ENCODE data around the gene HELZ.
A peak's percentile ranks its signal among the peaks of the same experiment; 100 is the strongest.
"Not testable (repeated sequence)": the region's sequence is repeated elsewhere in the genome, so short reads cannot be mapped to it uniquely, and the experiment has no call there.

HELZ gene

DNA sequence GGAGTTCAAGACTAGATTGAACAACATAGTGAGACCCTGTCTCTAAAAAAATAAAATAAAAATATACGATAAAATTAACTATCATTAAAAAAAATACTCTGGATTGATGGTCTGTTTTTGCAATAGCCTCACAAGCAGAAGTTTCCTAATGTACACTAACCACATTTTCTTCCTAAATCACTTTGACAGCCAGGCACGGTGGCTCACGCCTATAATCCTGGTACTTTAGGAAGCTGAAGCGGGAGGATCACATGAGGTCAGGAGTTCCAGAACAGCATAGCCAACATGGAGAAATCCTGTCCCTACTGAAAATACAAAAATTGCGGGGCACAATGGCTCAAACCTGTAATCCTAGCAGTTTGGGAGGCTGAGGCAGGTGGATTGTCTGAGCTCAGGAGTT is 64.7 kb downstream of the HELZ start:
- DNase-seq, result no peak

DNA sequence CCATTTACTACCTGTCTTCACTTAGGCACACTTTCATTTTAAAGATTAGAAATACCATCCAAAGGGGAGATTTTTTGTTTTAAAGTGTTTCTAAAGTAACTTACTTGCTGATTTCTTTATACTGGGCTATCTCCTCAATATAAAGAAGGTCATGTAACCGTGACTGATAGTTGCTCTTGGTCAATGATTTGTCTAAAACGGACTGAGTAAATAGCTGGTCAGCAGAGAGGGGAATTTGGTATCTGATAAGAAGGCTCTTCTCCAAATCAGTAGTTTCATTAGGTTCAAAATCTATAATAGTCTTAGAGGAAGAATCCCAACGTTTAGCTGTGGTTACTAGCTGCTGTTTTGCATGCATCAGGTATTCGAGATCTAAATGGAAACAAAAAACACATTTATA is 66.4 kb downstream of the HELZ start:
- no peak for DNase-seq

DNA sequence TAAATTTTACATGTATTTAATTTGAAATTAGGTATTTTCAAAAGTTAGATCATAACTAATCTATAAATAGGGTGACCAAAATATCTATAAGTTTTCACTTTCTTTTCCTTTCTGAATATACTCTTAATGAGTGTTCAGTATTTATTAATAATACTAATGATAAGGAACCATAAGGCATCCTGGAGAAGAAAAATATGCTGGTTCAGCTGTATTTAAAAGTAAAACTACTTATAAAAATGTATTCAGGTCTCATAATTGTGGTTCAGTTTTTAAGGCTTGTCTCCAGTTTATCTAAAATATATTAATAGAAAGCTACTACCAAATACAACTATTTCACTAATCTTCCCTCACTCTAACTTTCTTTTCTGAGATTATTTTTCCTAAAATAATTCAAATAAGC is 67.3 kb downstream of the HELZ start:
- no peak for DNase-seq

DNA sequence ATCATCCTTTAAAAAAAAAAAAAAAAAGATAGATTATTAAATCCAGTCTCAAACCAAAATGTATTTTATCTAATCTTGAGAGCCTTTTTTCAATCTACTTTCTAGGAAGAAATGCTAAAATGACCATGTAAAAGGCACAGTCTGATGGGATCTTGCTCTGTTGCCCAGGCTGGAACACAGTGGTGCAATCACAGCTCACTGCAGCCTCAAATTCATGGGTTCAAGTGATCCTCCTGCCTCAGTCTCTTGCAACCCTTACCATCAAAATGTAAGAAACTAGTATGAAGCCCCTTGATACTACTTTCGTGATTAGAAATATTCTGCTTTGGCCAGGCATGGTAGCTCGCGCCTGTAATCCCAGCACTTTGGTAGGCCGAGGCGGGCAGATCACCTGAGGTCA is 70.8 kb downstream of the HELZ start:
- no peak for DNase-seq

DNA sequence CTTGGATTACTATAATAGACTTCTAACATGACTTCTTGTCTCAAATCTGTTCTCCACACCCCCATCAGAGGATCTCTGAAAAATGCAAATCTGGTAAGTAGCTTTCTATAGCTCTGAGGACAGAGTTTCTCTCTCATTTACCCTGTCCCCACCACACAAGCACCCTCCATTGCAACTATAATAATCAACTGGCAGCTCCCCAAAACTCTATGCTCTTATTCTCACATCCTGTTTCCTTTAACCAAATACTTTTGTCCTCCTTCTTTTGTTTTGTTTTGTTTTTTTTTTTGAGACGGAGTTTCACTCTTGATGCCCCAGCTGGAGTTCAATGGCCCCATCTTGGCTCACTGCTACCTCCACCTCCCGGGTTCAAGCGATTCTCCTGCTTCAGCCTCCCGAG is 73.4 kb downstream of the HELZ start:
- no peak for DNase-seq

DNA sequence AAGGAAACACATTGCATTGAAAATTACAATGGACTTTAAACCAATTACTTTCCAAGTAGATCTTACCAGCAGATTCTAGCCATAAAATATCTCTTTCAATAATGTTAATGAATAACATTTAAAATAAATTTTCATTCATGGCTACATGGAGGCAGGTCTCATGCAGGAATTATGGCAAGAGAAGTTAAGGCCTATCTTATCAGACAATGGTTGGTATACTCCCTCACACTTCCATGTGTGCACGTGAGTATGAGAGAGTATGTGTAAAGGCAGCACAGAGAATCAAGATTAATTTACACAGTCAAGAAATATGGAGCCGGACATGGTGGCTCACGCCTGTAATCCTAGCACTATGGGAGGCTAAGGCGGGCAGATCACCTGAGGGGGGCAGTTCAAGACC is 76.5 kb downstream of the HELZ start:
- DNase-seq, result no peak

DNA sequence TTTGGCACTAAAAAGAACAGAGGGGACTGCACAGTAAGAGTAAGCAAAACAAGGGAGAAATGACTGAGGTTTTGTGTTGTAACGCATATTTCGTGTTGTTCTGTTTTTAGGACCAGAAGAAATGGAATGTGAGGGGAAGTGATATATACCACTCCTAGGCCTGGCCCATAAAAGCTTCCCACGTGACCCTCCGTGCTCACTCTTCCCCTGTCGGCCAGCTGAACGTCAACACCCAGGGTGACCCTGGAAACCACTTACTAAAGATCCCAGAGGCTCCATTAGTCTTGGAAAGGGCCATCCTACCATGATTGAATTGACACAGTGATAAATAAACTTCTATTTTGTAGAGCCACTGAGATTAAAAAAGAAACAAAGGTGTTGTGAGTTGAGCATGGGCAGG is 79.8 kb downstream of the HELZ start:
- no peak for DNase-seq

DNA sequence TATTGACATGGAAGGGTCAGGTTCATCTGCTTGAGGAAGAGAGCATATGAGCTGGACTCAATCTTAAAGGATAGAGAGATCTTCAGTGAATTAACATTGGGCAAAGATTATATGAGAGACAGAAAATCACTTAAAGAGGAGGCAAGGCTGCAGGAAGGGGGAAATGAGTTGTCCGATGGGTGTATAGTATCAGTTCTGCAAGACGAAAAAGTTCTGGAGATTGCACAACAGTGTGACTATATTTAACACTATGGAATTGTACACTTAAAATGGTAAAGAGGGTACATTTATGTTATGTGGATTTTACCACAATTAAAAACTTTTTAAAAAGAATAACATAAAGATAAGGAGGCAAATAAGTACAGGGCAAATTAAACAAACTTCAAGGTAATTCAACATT is 80.7 kb downstream of the HELZ start:
- no peak for DNase-seq

DNA sequence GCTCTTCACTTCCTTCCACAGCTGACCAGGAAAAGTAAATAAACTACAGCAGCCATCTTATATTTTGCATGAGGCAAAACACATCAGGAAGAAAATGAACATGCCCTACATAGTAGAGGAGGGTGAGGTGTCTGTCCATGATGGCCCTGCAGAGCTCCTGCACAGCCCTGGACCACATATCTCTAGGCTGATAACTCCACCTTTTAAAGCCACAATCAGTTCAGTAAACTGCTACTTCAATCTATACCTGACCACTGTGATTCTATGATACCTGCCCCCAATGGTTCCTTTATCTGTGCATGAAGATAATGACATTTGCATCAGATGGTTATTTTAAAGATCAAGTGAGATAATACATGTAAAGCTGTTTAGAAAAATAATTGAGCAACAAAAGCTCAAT is 82.2 kb downstream of the HELZ start:
- no peak for DNase-seq

DNA sequence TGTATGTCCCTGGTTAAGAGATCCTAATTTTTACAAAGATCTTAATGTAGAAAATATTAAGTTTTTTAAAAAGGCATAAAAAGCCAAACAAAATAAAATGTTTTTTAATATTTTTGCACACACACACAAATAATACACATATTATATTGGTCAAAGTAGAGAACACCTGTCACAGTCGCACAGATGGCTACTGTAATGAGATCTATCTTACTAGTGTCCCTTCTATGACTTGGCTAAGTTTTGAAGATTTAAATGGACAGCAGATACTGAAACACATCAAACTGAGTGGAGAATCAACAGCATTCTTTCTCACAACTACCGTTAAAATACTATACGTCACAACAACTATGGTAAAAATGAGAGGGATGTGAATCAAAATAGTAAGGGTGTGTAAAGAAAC is 83.4 kb downstream of the HELZ start:
- DNase-seq, result no peak

DNA sequence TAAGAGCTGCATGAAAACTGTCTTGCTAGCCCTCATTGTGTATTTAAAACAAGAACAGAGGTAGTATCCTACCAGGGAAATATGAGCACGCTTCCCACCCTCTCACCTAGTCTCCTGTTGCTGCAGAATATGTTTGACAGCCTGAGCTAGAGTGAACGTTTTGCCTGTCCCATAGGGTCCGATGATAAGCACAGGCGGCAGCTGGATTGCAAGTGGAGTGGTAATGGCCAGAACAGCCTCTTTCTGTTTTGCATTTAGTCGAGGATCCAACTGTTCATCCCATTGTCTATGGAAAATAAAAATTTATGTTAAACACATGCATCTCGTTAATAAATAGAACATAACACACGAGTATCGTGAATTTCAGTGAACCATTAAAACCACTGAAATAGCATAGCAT is 84.2 kb downstream of the HELZ start:
- no peak for DNase-seq

DNA sequence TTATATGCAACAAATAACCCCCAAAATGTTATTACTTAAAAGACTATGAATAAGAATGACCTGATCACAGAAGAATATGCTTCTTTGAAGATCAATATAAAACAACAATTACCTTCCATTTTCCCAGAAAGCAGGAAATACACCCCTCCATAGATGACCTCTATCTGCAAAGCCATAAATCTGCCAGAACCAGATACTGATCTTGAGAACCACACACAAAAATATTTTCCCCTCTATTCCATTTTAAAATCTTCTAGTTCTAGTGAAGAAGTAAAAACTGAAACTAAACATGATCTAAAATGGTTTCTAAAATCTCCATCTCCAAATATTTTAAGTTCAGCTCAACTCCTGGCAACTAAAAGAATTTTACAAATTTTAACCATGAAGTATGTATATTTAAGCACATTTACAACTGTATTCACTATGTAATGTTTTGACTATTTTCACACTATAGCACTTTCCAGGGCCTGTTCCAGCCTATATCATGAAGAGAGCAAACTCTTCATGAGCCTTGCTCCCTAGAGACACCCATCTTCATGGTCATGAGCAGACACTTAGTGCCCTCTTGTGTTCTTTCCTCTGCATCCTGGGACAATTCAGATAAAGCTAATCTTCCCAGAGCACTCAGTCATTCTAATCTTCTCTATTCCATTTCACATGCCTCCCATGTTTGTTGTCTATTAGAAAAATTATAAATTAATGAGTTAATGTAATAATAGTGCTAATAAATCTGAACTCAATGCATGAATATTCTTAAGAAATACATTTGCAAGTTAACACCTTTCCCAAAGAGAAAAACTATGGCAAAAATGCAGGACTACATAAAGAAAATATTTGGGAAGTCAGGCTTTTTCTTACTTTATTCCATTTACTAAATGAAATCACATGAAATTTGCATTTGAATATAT is 87.0 kb downstream of the HELZ start:
- DNase-seq, result peak; percentile 29 to 82 (median 55)

DNA sequence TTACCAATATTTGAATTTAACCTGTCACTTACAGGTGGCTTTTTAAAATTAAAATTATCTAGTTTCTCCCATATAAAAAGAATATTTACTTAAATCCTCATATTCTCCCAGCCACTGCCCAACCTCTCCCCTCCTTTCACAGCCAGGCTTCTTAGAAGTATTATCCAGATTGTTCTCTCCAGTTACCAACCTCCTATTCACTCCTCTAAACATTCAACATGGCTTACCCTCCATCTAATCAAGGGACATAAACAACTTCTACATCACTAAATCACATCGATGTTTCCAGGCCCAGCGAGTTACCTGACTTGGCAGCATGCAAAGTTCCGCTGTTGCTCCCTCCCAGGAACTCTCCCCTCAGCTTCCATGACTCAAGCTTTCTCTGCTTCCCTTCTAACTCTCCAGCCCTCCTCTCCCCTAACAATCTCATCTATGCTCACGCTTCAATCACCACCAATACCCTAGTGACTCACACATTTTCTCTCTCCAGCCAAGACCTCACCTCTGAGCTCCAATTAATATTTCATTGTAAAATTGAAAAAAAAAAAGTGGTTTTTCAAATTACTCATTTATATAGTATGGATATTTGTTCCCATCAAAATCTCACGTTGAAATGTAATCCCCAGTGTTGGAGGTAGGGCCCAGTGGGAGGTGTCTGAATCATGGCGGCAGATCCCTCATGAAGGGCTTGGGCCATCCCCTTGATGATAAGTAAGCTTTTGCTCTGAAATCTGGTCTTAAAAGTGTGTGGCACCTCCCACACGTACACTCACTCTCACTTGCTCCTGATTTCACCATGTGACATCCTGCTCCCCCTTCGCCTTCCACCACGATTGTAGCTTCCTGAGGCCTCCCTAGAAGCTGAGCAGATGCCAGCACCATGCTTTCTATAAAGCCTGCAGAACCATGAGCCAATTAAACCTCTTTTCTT is 88.5 kb downstream of the HELZ start:
- DNase-seq, result no peak

DNA sequence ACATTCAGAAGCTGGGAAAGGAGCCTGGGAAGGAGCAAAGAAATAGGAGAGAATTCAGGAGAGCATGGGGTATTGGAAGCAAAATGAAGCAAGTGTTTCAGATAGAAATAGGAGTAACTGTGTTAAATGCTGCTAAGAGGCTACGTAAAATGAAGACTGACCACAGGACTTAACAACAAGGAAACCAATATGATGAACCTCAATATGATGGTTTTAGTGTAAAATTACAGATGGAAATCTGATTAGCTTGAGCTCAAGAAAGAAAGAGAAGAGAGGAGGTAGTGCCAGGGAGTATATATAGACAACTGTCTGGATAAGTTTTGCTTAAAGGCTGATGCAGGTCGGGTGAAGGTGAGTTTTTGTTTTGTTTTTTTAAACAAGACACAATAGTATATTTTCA is 92.2 kb downstream of the HELZ start:
- no peak for DNase-seq

DNA sequence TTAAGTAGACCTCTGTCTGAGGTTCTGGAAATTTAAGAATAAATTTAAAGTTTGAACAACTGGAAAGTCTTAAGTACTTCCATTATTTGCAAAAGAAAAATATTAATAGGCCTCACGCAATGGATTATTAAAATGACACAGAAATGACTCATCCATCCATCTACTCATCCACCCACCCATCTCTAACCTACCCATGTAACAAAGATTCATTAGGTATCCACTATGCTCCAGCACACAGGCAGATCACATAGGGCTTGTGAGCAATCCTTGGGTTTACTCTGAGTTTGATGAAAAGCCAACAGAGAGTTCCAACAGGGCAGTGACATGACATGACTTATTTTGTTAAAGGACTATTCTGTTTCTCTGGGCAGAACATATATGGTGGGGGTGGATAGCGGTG is 93.3 kb downstream of the HELZ start:
- DNase-seq, result no peak

DNA sequence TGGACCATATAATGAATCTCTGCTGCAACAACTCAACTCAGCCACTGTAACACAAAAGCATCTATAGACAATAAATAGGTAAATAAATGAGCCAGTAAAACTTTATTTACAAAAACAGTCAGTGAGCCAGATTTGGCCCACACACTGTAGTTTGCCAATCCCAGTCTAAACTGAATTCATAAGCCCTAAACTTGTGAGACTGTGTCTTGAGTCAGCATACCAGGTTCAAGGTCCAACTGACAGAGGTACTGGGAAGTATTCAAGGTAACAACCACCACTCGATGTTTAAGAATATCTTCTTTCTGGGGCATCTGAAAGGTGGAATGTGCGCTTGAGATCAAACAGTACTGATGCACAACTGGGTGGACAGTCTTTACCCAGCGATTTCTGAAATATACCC is 94.2 kb downstream of the HELZ start:
- no peak for DNase-seq

DNA sequence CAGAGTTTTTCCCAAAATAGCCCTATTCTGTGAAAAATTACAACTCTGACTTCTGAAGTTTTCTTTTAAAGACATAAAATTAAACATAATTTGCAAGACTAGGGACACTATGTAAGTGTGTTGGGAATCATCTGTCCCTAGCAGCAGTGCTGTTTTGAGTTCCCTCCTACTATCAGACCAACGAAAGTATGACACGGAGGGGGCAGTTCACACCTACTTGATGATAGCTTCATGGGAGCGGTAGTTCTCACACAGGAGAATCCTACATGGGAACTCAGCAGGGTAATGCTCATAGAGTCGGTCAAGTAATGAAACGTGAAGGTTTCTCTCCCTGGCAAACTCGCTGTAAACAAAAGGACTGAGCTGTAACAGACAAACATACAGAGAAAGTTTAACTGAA is 96.6 kb downstream of the HELZ start:
- no peak for DNase-seq

DNA sequence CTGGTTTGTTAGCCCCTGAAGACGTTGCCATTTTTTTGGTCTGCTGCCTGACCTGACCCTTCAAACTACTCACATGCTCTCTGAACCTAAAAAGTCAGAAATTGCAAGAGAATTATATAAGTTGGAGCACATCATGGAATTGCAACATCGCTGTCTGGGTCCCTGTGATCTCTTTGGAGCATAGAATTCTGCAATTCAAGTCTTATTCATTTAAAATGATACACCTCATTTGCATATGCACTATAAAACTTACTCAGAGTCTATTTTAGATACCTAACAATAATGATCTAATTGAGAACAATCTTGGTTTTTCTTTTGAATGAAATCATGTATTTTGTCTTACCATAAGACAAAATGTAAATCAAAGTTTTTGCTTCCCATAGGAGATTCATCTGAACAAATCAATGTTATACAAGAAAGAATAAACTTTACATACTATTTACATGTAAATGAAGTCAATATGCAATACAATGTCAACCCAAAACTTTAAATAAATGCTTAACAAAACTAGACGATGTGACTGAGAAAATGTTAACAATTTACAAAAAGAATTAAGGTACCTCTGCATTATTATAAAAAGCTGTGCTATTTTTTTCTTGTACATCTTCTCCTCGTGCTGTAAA is 99.7 kb downstream of the HELZ start:
- DNase-seq, result no peak

DNA sequence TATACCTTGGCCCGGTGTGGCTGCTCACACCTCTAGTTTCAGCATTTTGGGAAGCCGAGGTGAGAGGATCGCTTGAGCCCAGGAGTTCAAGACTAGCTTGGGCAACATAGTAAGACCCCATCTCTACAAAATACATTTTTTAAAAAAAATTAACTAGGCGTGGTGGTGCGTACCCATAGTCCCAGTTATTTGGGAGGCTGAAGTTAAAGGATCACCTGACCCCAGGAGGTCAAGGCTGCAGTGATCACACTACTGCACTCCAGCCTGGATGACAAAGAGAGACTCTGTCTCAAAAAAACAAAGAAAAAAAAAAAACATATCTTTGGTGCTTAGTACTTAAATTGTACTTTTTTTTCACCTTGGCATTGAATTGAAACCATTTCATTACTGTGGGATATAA is 101.7 kb downstream of the HELZ start:
- DNase-seq, result no peak

DNA sequence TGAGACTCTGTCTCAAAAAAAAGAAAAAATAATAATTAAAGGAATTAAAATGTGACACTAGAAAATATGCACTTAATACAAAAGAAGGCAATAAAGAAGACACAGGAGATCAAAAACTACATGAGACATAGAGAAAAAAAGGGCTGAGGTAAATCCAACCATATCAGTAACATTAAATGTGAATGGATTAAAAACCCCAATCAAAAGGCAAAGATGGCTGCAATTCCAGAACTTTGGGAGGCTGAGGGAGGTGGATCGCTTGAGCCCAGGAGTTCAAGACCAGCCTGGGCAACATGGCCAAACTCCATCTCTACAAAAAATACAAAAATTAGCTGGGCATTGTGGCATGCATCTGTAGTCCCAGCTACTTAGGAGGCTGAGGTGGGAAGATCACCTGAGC is 103.0 kb downstream of the HELZ start:
- not testable (repeated sequence) for DNase-seq

DNA sequence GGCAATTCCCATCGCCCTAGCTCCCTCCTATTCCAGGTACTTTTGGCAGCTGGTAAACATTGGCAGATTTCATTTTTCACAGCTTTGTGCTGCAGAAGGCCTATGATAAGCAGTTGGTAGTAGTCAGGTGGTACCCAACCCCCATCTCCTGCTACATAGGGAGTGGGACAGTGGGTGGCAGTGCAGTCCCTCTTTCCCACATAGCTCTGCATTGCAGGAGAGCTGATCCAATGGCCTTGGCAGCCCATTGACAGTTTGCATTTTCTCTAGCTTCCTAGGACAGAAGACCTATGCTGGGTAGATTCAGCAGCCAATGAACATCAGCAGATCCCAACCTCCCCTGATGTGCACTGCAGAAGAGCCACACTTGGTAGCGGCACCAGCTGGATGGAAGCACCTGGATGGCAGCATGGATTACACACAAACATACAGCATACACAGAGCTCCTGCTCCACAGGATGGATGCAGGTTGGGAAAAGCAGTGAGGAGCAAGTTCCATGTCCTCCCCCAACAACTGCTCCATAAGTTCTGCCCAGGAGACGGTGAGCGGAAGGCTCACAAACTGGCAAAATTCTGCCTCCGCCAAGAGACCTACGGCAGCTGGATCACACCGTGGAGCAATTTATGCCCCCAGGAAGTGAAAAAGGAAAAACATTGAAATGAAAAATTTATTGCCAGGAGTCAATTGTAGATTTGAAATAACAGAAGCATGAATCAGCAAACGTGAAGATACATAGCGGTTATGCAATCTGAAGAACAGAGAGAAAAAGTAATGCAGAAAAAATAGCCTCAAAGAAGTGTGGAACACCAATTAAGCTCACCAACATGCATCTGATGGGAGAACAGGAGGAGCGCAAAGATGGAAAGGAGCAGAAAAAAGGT is 105.0 kb downstream of the HELZ start:
- DNase-seq, result peak in 1 of 3 experiments; percentile 19

DNA sequence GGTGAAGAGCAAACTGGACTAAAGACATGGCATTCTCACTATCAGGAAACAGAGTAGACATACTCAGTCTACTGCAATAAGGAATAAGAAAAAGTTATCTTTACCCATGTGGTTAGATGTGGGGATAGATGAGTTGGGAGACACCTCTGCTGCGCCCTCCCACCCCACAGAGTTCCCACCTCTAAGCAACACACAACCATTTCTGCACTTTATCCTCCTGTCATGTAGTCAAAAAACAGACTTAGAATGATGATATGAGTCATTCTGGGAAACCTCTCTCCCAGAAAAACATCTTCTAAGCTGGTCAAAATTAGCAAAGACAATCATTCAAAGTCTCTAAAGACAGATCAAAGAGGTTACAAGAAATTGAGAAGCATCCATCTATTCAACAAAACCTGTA is 105.7 kb downstream of the HELZ start:
- DNase-seq, result no peak

DNA sequence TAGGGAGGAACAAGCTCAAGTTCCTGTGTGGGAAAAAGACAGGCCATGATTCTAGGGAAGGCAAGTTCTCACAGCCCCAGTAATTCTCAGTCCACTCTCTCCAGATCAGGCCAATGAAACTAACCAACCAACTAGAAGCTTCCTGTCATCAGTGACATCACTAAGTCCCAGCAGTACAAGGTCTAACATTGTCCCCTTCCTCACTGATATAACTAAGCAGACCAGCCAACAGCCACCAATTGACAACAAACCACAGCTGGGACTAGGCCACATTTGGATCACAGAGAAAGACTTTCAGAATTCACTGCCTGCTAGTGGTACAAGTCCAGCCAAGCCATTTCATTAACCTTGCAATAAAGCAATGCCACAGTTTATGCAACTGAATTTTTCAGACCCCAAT is 106.6 kb downstream of the HELZ start:
- no peak for DNase-seq
